Ovary (tissue), 9 donors: ENCODE data around the gene KLK11. TPM values are rescaled to one million over a fixed set of nuclear protein-coding genes. Genes with fewer than 3 reads are reported as not detected.

Experiments used
- DNase-seq, 5 donors: peaks; one replicate each; pipeline ENCODE4 v3.0.0-alpha.2; 2019 to 2020
- H3K27ac ChIP-seq, 2 donors: fragments of 200-600 bp; one replicate each; pipeline versions ENCODE4 v1.5.1 to v1.8.0; 2019 to 2022
- H3K27me3 ChIP-seq: fragments of 200-600 bp; one replicate; pipeline ENCODE4 v1.8.0; 2022
- H3K36me3 ChIP-seq: fragments of 200-600 bp; sonication (generic); one replicate; pipeline ENCODE4 v1.5.1; 2019
- H3K4me1 ChIP-seq: one replicate; pipeline ENCODE4 v1.8.1; 2013; ENCODE audit warnings: mild to moderate bottlenecking, moderate library complexity; ENCODE audit not compliant: insufficient read depth
- H3K4me3 ChIP-seq: fragments of 200-600 bp; sonication (generic); one replicate; pipeline ENCODE4 v1.5.1; 2017
- H3K9me3 ChIP-seq, 2 donors: fragments of 200-600 bp in 1 of 2; sonication (generic) in 1 of 2; one replicate each; pipeline versions ENCODE4 v1.5.1 to v1.8.1; 2013 to 2019; ENCODE audit warnings: mild to moderate bottlenecking in 1 of 2, moderate library complexity in 1 of 2
- POLR2A ChIP-seq: fragments of 450-650 bp; IDR thresholded peaks from one replicate; pipeline ENCODE4 v1.6.1; 2017; ENCODE audit warnings: antibody characterized with exemption, mild to moderate bottlenecking, moderate library complexity
- WGBS, 3 donors: extraction: QIAGEN DNeasy Blood & Tissue Kit in 1 of 3; methylation state at CpG; one replicate each; pipeline versions ENCODE4 v1.1.5 to v1.1.7; 2013 to 2017; 5-methylcytosine and 5-hydroxymethylcytosine counted together
- intact Hi-C, 4 donors: fragments of 100-400 bp; cut with DNase I; formaldehyde crosslinking; loops; one replicate each; pipeline versions ENCODE4 v1.11.0 to v1.15.1; 2022 to 2023
- polyA plus RNA-seq, 2 donors: library from polyadenylated mRNA; stranded (reverse); fragments of 200-250 nt in 1 of 2; fragments of 350-450 nt in 1 of 2; fragmentation: Illumina TruSeq in 1 of 2; extraction: RNeasy Lipid Tissue Mini Kit (QIAGEN cat#74804) in 1 of 2; gene quantifications; one replicate each; pipeline ENCODE4 v1.2.3, GENCODE V29; 2013 to 2014
- total RNA-seq, 7 donors: library from RNA; depleted of rRNA in 2 of 7; stranded (reverse); fragments of >200 nt in 2 of 7; fragmentation: NEBNext Ultra II Directional in 3 of 7; extraction: Animal tissue kit (Norgen Biotek cat#: 25700) in 3 of 7; gene quantifications; one replicate each; pipeline versions ENCODE4 v1.1.0 to v1.2.4, GENCODE V29; 2016 to 2023
- donor health status: DM: no; HTN: no; CAD: no; lungs with moderate emphysema.
- donor health status: DM: no; HTN: no; CAD: no.
- donor health status: Bipolar disorder and iron deficiency.
- donor health status: DM: yes; HTN: yes; CAD: no.
- donor health status: DM: no; HTN: no; CAD: no.
- donor health status: DM: yes; HTN: yes; CAD: no.

KLK11 gene
- total and polyA plus RNA-seq, 9 donors: 0.33 to 91.2 (median 1.4) TPM

- no peak for DNase-seq
- Histone ChIP-seq H3K4me3 (no peak overlapping the region), H3K27me3 (no peaks in the 10 kb centered on the region), H3K4me1 (no peaks in the 10 kb centered on the region), H3K36me3 (no peaks in the 10 kb centered on the region), H3K27ac (no peak overlapping the region), H3K9me3 (no peaks in the 10 kb centered on the region)
- TF ChIP-seq POLR2A: no peak
- WGBS, 3 donors: 69 to 75% (median 72%) methylated on average over 9 of the region's 9 CpGs
- intact Hi-C loops: no loop called here
These were observed 53.5 kb downstream of the KLK11 start for GRCh38 chr19:50972795-50973376.

Other genes with a start within 250 kb of the KLK11 start
- gene ACP4, start 236.2 kb downstream of the KLK11 start, total RNA-seq: not detected
- gene ACP4, start 236.2 kb downstream of the KLK11 start, polyA plus RNA-seq: not detected
- gene KLK1, start 202.8 kb downstream of the KLK11 start, total RNA-seq: under 1 TPM in 6 of 7 donors, not detected in 1; 0.40 to 0.95 (median 0.57) TPM
- 1 to 10 TPM in 1 of 2 donors, under 1 TPM in 1; 0.23 to 1.2 TPM for gene KLK1, start 202.8 kb downstream of the KLK11 start, polyA plus RNA-seq
- not detected for gene KLK15, start 193.0 kb downstream of the KLK11 start, total RNA-seq
- not detected for gene KLK15, start 193.0 kb downstream of the KLK11 start, polyA plus RNA-seq
- under 1 TPM in 1 of 7 donors, not detected in 6; 0.20 TPM for gene KLK3, start 171.7 kb downstream of the KLK11 start, total RNA-seq
- gene KLK3, start 171.7 kb downstream of the KLK11 start, polyA plus RNA-seq: under 1 TPM; 0.13 to 0.24 TPM
- gene KLK2, start 153.2 kb downstream of the KLK11 start, total RNA-seq: not detected
- gene KLK2, start 153.2 kb downstream of the KLK11 start, polyA plus RNA-seq: not detected
- gene KLK4, start 115.2 kb downstream of the KLK11 start, total RNA-seq: under 1 TPM in 1 of 7 donors, not detected in 6; 0.58 TPM
- not detected for gene KLK4, start 115.2 kb downstream of the KLK11 start, polyA plus RNA-seq
- 1 to 10 TPM in 1 of 7 donors, under 1 TPM in 2, not detected in 4; 0.17 to 2.3 (median 0.41) TPM for gene KLK5, start 73.6 kb downstream of the KLK11 start, total RNA-seq
- gene KLK5, start 73.6 kb downstream of the KLK11 start, polyA plus RNA-seq: not detected
- 10 to 100 TPM in 1 of 7 donors, 1 to 10 TPM in 2, under 1 TPM in 2, not detected in 2; 0.24 to 21.7 (median 3.3) TPM for gene KLK6, start 57.0 kb downstream of the KLK11 start, total RNA-seq
- gene KLK6, start 57.0 kb downstream of the KLK11 start, polyA plus RNA-seq: under 1 TPM in 1 of 2 donors, not detected in 1; 0.07 TPM
- 10 to 100 TPM in 1 of 7 donors, 1 to 10 TPM in 1, under 1 TPM in 2, not detected in 3; 0.85 to 59.6 (median 5.1) TPM for gene KLK7, start 42.7 kb downstream of the KLK11 start, total RNA-seq
- under 1 TPM in 1 of 2 donors, not detected in 1; 0.05 TPM for gene KLK7, start 42.7 kb downstream of the KLK11 start, polyA plus RNA-seq
- gene KLK8, start 25.0 kb downstream of the KLK11 start, total RNA-seq: 10 to 100 TPM in 1 of 7 donors, 1 to 10 TPM in 2, under 1 TPM in 2, not detected in 2; 0.60 to 19.0 (median 1.6) TPM
- under 1 TPM in 1 of 2 donors, not detected in 1; 0.24 TPM for gene KLK8, start 25.0 kb downstream of the KLK11 start, polyA plus RNA-seq
- gene KLK10, start 6.9 kb downstream of the KLK11 start, total RNA-seq: 10 to 100 TPM; 14.7 to 59.1 (median 19.5) TPM
- 10 to 100 TPM in 1 of 2 donors, 1 to 10 TPM in 1; 6.9 to 15.7 TPM for gene KLK10, start 6.9 kb downstream of the KLK11 start, polyA plus RNA-seq
- gene KLK12, start 8.4 kb upstream of the KLK11 start, total RNA-seq: not detected
- not detected for gene KLK12, start 8.4 kb upstream of the KLK11 start, polyA plus RNA-seq
- gene KLK13, start 38.5 kb upstream of the KLK11 start, total RNA-seq: under 1 TPM in 3 of 7 donors, not detected in 4; 0.50 to 0.77 (median 0.69) TPM
- gene KLK13, start 38.5 kb upstream of the KLK11 start, polyA plus RNA-seq: 1 to 10 TPM in 1 of 2 donors, under 1 TPM in 1; 0.33 to 1.2 TPM
- gene KLK14, start 56.3 kb upstream of the KLK11 start, total RNA-seq: 1 to 10 TPM in 1 of 7 donors, under 1 TPM in 2, not detected in 4; 0.30 to 1.5 (median 0.34) TPM
- under 1 TPM in 1 of 2 donors, not detected in 1; 0.10 TPM for gene KLK14, start 56.3 kb upstream of the KLK11 start, polyA plus RNA-seq
- gene CTU1, start 81.8 kb upstream of the KLK11 start, total RNA-seq: 10 to 100 TPM in 6 of 7 donors, 1 to 10 TPM in 1; 10.0 to 17.2 (median 13.2) TPM
- gene CTU1, start 81.8 kb upstream of the KLK11 start, polyA plus RNA-seq: 1 to 10 TPM; 1.1 to 3.6 TPM
- 10 to 100 TPM in 1 of 7 donors, 1 to 10 TPM in 6; 1.7 to 10.4 (median 3.1) TPM for gene SIGLEC9, start 98.3 kb upstream of the KLK11 start, total RNA-seq
- 1 to 10 TPM; 2.5 TPM for gene SIGLEC9, start 98.3 kb upstream of the KLK11 start, polyA plus RNA-seq
- gene SIGLEC7, start 115.7 kb upstream of the KLK11 start, total RNA-seq: 1 to 10 TPM in 3 of 7 donors, under 1 TPM in 2, not detected in 2; 0.38 to 3.0 (median 1.5) TPM
- 1 to 10 TPM in 1 of 2 donors, under 1 TPM in 1; 0.39 to 3.7 TPM for gene SIGLEC7, start 115.7 kb upstream of the KLK11 start, polyA plus RNA-seq
- 1 to 10 TPM; 1.4 to 6.9 (median 2.7) TPM for gene CD33, start 198.5 kb upstream of the KLK11 start, total RNA-seq
- gene CD33, start 198.5 kb upstream of the KLK11 start, polyA plus RNA-seq: 10 to 100 TPM in 1 of 2 donors, 1 to 10 TPM in 1; 1.3 to 16.5 TPM
- not detected for gene SIGLECL1, start 224.5 kb upstream of the KLK11 start, total RNA-seq
- gene SIGLECL1, start 224.5 kb upstream of the KLK11 start, polyA plus RNA-seq: not detected